ENCODE data around the gene CATSPERB. TPM values are rescaled to one million over a fixed set of nuclear protein-coding genes. Genes with fewer than 3 reads are reported as not detected.
"Not testable (repeated sequence)": the region's sequence is repeated elsewhere in the genome, so short reads cannot be mapped to it uniquely, and the experiment has no call there.

CATSPERB gene
- total and polyA plus RNA-seq, 2 experiments from 2014 or later = 0.27 to 0.38 TPM

DNA sequence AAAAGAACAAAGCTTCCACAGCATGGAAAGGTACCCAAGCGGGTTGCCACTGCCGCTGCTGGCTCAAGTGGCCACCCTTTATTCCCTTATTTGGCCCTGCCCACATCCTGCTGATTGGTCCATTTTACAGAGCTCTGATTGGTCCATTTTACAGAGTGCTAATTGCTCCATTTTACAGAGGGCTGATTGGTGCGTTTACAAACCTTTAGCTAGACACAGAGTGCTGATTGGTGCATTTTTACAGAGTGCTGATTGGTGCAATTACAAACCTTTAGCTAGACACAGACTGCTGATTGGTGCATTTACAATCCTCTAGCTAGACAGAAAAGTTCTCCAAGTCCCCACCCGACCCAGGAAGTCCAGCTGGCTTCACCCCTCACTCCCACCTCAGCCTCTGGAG is 164.1 kb downstream of the CATSPERB start:
- H3K27me3 ChIP-seq (ENCODE audit: insufficient read depth) = peaks cover 17% of the 10 kb centered on the region
- not testable (repeated sequence) for H3K4me2 ChIP-seq; H4K20me1 ChIP-seq (replicated peaks; ENCODE audit: insufficient read depth); H3K27ac ChIP-seq (ENCODE audit: low read depth); H3K27ac Mint-ChIP-seq; H3K9me2 ChIP-seq (ENCODE audit: insufficient read depth); H3K4me1 ChIP-seq (ENCODE audit: insufficient read depth); H3K36me3 ChIP-seq (ENCODE audit: insufficient read depth); H3K4me1 Mint-ChIP-seq; H3K36me3 Mint-ChIP-seq (ENCODE audit: low read depth); ATAC-seq; H3K79me2 ChIP-seq (replicated peaks; ENCODE audit: insufficient read depth); DNase-seq (ENCODE audit: low spot score); H3F3A ChIP-seq (replicated peaks; ENCODE audit: low read depth); H3K4me3 Mint-ChIP-seq; H3K4me3 ChIP-seq; H2AFZ ChIP-seq
- H3K27me3 Mint-ChIP-seq (ENCODE audit: insufficient read depth, low read depth, poor library complexity) = peaks cover 17% of the 10 kb centered on the region
- peaks cover 24% of the 10 kb centered on the region for H3K9me3 Mint-ChIP-seq

- Mint-ChIP-seq H3K4me1 (no peaks in the 10 kb centered on the region), H3K27ac (no peak overlapping the region), H3K9me3 (peaks cover 34% of the 10 kb centered on the region), H3K4me3 (no peak overlapping the region), H3K27me3 (ENCODE audit: insufficient read depth, low read depth, poor library complexity) (no peaks in the 10 kb centered on the region), H3K36me3 (ENCODE audit: low read depth) (peaks cover 15% of the 10 kb centered on the region)
- no peak for ATAC-seq
- Histone ChIP-seq H3K36me3 (ENCODE audit: insufficient read depth) (no peaks in the 10 kb centered on the region), H4K20me1 (replicated peaks; ENCODE audit: insufficient read depth) (no peaks in the 10 kb centered on the region), H3K4me2 (no peak overlapping the region), H3K79me2 (replicated peaks; ENCODE audit: insufficient read depth) (no peaks in the 10 kb centered on the region), H2AFZ (no peak overlapping the region), H3F3A (replicated peaks; ENCODE audit: low read depth) (no peaks in the 10 kb centered on the region), H3K9me2 (ENCODE audit: insufficient read depth) (peaks cover 2% of the 10 kb centered on the region; the same call in 1 of the 2 replicates), H3K4me1 (ENCODE audit: insufficient read depth) (no peaks in the 10 kb centered on the region), H3K27me3 (ENCODE audit: insufficient read depth) (no peaks in the 10 kb centered on the region), H3K4me3 (no peak overlapping the region), H3K27ac (ENCODE audit: low read depth) (no peak overlapping the region)
- no peak for DNase-seq (ENCODE audit: low spot score)
- TF ChIP-seq REST (IDR thresholded peaks at IDR 0.05; ENCODE audit: unreplicated experiment) (no peak), CREB1 (CRISPR knock-in tag; IDR thresholded peaks at IDR 0.05; ENCODE audit: low read depth) (no peak), ZNF331 (CRISPR knock-in tag; IDR thresholded peaks at IDR 0.05; ENCODE audit: low read depth) (no peak), POLR2AphosphoS5 (IDR thresholded peaks at IDR 0.05; ENCODE audit: low read depth) (no peak), JUNB (IDR thresholded peaks at IDR 0.05; ENCODE audit: unreplicated experiment) (no peak), NANOG (IDR thresholded peaks at IDR 0.05; ENCODE audit: borderline replicate concordance) (no peak), STAT1 (IDR thresholded peaks at IDR 0.05; ENCODE audit: unreplicated experiment) (no peak), ZNF114 (CRISPR knock-in tag; IDR thresholded peaks at IDR 0.05) (no peak), EZH2 (IDR thresholded peaks at IDR 0.05; ENCODE audit: low read depth, unreplicated experiment) (no peak), EZH2phosphoT487 (IDR thresholded peaks at IDR 0.05; ENCODE audit: unreplicated experiment) (no peak)
- TF ChIP-seq, protein P1, sequence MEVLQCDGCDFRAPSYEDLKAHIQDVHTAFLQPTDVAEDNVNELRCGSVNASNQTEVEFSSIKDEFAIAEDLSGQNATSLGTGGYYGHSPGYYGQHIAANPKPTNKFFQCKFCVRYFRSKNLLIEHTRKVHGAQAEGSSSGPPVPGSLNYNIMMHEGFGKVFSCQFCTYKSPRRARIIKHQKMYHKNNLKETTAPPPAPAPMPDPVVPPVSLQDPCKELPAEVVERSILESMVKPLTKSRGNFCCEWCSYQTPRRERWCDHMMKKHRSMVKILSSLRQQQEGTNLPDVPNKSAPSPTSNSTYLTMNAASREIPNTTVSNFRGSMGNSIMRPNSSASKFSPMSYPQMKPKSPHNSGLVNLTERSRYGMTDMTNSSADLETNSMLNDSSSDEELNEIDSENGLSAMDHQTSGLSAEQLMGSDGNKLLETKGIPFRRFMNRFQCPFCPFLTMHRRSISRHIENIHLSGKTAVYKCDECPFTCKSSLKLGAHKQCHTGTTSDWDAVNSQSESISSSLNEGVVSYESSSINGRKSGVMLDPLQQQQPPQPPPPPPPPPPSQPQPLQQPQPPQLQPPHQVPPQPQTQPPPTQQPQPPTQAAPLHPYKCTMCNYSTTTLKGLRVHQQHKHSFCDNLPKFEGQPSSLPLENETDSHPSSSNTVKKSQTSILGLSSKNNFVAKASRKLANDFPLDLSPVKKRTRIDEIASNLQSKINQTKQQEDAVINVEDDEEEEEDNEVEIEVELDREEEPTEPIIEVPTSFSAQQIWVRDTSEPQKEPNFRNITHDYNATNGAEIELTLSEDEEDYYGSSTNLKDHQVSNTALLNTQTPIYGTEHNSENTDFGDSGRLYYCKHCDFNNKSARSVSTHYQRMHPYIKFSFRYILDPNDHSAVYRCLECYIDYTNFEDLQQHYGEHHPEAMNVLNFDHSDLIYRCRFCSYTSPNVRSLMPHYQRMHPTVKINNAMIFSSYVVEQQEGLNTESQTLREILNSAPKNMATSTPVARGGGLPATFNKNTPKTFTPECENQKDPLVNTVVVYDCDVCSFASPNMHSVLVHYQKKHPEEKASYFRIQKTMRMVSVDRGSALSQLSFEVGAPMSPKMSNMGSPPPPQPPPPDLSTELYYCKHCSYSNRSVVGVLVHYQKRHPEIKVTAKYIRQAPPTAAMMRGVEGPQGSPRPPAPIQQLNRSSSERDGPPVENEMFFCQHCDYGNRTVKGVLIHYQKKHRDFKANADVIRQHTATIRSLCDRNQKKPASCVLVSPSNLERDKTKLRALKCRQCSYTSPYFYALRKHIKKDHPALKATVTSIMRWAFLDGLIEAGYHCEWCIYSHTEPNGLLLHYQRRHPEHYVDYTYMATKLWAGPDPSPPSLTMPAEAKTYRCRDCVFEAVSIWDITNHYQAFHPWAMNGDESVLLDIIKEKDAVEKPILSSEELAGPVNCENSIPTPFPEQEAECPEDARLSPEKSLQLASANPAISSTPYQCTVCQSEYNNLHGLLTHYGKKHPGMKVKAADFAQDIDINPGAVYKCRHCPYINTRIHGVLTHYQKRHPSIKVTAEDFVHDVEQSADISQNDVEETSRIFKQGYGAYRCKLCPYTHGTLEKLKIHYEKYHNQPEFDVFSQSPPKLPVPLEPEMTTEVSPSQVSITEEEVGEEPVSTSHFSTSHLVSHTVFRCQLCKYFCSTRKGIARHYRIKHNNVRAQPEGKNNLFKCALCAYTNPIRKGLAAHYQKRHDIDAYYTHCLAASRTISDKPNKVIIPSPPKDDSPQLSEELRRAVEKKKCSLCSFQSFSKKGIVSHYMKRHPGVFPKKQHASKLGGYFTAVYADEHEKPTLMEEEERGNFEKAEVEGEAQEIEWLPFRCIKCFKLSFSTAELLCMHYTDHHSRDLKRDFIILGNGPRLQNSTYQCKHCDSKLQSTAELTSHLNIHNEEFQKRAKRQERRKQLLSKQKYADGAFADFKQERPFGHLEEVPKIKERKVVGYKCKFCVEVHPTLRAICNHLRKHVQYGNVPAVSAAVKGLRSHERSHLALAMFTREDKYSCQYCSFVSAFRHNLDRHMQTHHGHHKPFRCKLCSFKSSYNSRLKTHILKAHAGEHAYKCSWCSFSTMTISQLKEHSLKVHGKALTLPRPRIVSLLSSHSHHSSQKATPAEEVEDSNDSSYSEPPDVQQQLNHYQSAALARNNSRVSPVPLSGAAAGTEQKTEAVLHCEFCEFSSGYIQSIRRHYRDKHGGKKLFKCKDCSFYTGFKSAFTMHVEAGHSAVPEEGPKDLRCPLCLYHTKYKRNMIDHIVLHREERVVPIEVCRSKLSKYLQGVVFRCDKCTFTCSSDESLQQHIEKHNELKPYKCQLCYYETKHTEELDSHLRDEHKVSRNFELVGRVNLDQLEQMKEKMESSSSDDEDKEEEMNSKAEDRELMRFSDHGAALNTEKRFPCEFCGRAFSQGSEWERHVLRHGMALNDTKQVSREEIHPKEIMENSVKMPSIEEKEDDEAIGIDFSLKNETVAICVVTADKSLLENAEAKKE (CRISPR knock-in tag; IDR thresholded peaks at IDR 0.05) = no peak
- TF ChIP-seq, protein P2, sequence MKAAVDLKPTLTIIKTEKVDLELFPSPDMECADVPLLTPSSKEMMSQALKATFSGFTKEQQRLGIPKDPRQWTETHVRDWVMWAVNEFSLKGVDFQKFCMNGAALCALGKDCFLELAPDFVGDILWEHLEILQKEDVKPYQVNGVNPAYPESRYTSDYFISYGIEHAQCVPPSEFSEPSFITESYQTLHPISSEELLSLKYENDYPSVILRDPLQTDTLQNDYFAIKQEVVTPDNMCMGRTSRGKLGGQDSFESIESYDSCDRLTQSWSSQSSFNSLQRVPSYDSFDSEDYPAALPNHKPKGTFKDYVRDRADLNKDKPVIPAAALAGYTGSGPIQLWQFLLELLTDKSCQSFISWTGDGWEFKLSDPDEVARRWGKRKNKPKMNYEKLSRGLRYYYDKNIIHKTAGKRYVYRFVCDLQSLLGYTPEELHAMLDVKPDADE (IDR thresholded peaks at IDR 0.05) = no peak
Observed at GRCh38 chr14:91555531-91555930, 176.4 kb downstream of the CATSPERB start.

Measured in GM23338 (cell line).